HepG2 (cell line): ENCODE measurements around the gene MISP3. TPM values are rescaled to one million over a fixed set of nuclear protein-coding genes. Genes with fewer than 3 reads are reported as not detected.

ENCODE experiments used
- HHEX ChIP-seq: IDR thresholded peaks from 2 replicates; pipeline ENCODE4 v1.6.1; 2016; ENCODE audit warnings: control low read depth
- HNRNPH1 ChIP-seq: fragments of 200-400 bp; formaldehyde crosslinking; optimal IDR thresholded peaks from 2 replicates; pipeline ENCODE3; 2017; ENCODE audit warnings: mild to moderate bottlenecking, low read depth, low read length
- KLF12 ChIP-seq: sonication (generic); formaldehyde crosslinking; IDR thresholded peaks from 2 replicates; pipeline ENCODE4 v1.4.0; 2020; ENCODE audit warnings: missing genetic modification reagents, borderline replicate concordance
- MXI1 ChIP-seq: IDR thresholded peaks from 3 replicates; pipeline ENCODE4 v1.6.1; 2012; ENCODE audit warnings: low read depth, low read length, inconsistent platforms, borderline replicate concordance
- NBN ChIP-seq: fragments of 450-650 bp; conservative IDR thresholded peaks from 2 replicates; pipeline ENCODE4 v1.6.1; 2017
- NONO ChIP-seq, 2 experiments: fragments of 450-650 bp in 1 of 2; sonication (generic) in 1 of 2; formaldehyde crosslinking in 1 of 2; IDR thresholded peaks in 1 of 2; conservative IDR thresholded peaks in 1 of 2; 2 replicates each; pipeline versions ENCODE4 v1.6.1 to v1.8.0; 2017 to 2022; ENCODE audit warnings: mild to moderate bottlenecking in 1 of 2, missing genetic modification reagents in 1 of 2, moderate library complexity in 1 of 2
- NR3C1 ChIP-seq: sonication (generic); formaldehyde crosslinking; IDR thresholded peaks from 2 replicates; pipeline ENCODE4 v1.4.0; 2020; ENCODE audit warnings: missing genetic modification reagents
- POGK ChIP-seq: sonication (generic); formaldehyde crosslinking; conservative IDR thresholded peaks from 2 replicates; pipeline ENCODE4 v1.8.0; 2022; ENCODE audit warnings: mild to moderate bottlenecking, moderate library complexity, missing genetic modification reagents
- RARG ChIP-seq: sonication (generic); formaldehyde crosslinking; IDR thresholded peaks from 2 replicates; pipeline ENCODE4 v1.4.0; 2020; ENCODE audit warnings: low read depth, mild to moderate bottlenecking, missing genetic modification reagents
- RNF2 ChIP-seq: fragments of 450-650 bp; conservative IDR thresholded peaks from 2 replicates; pipeline ENCODE4 v1.6.1; 2016; ENCODE audit warnings: low read depth
- TEAD3 ChIP-seq: optimal IDR thresholded peaks from 2 replicates; pipeline ENCODE3; 2016; ENCODE audit warnings: borderline replicate concordance
- YEATS2 ChIP-seq: sonication (generic); formaldehyde crosslinking; IDR thresholded peaks from 2 replicates; pipeline ENCODE4 v1.4.0; 2020; ENCODE audit warnings: missing genetic modification reagents, borderline replicate concordance
- ZBTB7A ChIP-seq: sonication (generic); formaldehyde crosslinking; IDR thresholded peaks from 2 replicates; pipeline ENCODE4 v1.8.0; 2022; ENCODE audit warnings: mild to moderate bottlenecking, missing genetic modification reagents
- ZNF124 ChIP-seq: sonication (generic); formaldehyde crosslinking; IDR thresholded peaks from 2 replicates; pipeline ENCODE4 v1.4.0; 2020; ENCODE audit warnings: missing genetic modification reagents
- ZNF382 ChIP-seq: sonication (generic); formaldehyde crosslinking; IDR thresholded peaks from 2 replicates; pipeline ENCODE4 v1.5.0; 2020; ENCODE audit warnings: missing genetic modification reagents, mild to moderate bottlenecking, borderline replicate concordance
- ZNF577 ChIP-seq: sonication (generic); formaldehyde crosslinking; IDR thresholded peaks from 2 replicates; pipeline ENCODE4 v1.4.0; 2020; ENCODE audit warnings: mild to moderate bottlenecking, low read depth, missing genetic modification reagents, borderline replicate concordance
- ZNF724P ChIP-seq: sonication (generic); formaldehyde crosslinking; IDR thresholded peaks from 2 replicates; pipeline ENCODE4 v1.8.0; 2022; ENCODE audit warnings: missing genetic modification reagents, borderline replicate concordance
- polyA plus RNA-seq, 8 experiments: library from polyadenylated mRNA; depleted of rRNA in 3 of 8; stranded (reverse) in 7 of 8; unstranded in 1 of 8; fragments of >200 nt; fragmentation: Illumina TruSeq in 4 of 8; extraction: Trizol in 4 of 8; gene quantifications; 2 replicates each; pipeline versions ENCODE4 v1.2.1 to v1.2.3, GENCODE V29; 2011 to 2016; ENCODE audit warnings: low read depth in 4 of 8, missing spikeins in 1 of 8, mixed read lengths in 1 of 8; ENCODE audit not compliant: insufficient read depth in 1 of 8
- total RNA-seq, 5 experiments: library from RNA; depleted of rRNA; stranded (reverse); fragments of >200 nt; fragmentation: Illumina TruSeq; extraction: Trizol; gene quantifications; 2 replicates each; pipeline ENCODE4 v1.2.3, GENCODE V29; 2016; ENCODE audit warnings: low read depth in 1 of 5
- TF ChIP-seq, protein P1 (sequence below): sonication (generic); formaldehyde crosslinking; IDR thresholded peaks from 2 replicates; pipeline ENCODE4 v1.5.1; 2020; ENCODE audit warnings: mild to moderate bottlenecking, missing genetic modification reagents, moderate library complexity
- TF ChIP-seq, protein P2 (sequence below): sonication (generic); formaldehyde crosslinking; IDR thresholded peaks from 2 replicates; pipeline ENCODE4 v1.5.0; 2020; ENCODE audit warnings: mild to moderate bottlenecking, missing genetic modification reagents, borderline replicate concordance

MISP3 gene
- total and polyA plus RNA-seq, 2 of the 13 experiments (the other 11 are each of a cell fraction or from before 2014, with no cell fraction given) = 2.5 to 5.4 TPM

GRCh38 chr19:14118165-14119051 lies 45.8 kb downstream of the MISP3 start (continued):
- TF ChIP-seq POGK (CRISPR knock-in tag) = 0 out of 2 replicates have a peak, but pooled peaks have one; percentile 52
- no peak for TF ChIP-seq NBN
- TF ChIP-seq ZNF577 = no peak
- TF ChIP-seq, protein P1, sequence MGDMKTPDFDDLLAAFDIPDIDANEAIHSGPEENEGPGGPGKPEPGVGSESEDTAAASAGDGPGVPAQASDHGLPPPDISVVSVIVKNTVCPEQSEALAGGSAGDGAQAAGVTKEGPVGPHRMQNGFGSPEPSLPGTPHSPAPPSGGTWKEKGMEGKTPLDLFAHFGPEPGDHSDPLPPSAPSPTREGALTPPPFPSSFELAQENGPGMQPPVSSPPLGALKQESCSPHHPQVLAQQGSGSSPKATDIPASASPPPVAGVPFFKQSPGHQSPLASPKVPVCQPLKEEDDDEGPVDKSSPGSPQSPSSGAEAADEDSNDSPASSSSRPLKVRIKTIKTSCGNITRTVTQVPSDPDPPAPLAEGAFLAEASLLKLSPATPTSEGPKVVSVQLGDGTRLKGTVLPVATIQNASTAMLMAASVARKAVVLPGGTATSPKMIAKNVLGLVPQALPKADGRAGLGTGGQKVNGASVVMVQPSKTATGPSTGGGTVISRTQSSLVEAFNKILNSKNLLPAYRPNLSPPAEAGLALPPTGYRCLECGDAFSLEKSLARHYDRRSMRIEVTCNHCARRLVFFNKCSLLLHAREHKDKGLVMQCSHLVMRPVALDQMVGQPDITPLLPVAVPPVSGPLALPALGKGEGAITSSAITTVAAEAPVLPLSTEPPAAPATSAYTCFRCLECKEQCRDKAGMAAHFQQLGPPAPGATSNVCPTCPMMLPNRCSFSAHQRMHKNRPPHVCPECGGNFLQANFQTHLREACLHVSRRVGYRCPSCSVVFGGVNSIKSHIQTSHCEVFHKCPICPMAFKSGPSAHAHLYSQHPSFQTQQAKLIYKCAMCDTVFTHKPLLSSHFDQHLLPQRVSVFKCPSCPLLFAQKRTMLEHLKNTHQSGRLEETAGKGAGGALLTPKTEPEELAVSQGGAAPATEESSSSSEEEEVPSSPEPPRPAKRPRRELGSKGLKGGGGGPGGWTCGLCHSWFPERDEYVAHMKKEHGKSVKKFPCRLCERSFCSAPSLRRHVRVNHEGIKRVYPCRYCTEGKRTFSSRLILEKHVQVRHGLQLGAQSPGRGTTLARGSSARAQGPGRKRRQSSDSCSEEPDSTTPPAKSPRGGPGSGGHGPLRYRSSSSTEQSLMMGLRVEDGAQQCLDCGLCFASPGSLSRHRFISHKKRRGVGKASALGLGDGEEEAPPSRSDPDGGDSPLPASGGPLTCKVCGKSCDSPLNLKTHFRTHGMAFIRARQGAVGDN (CRISPR knock-in tag) = peak; percentile 90
- TF ChIP-seq YEATS2 (CRISPR knock-in tag) = peak; percentile 57; the same call in 1 of the 2 replicates
- no peak for TF ChIP-seq NONO (IDR thresholded peaks at IDR 0.05)
- peak; percentile 63; the same call in 1 of the 2 replicates for TF ChIP-seq NONO (CRISPR knock-in tag; conservative IDR thresholded peaks at IDR 0.05)
- no peak for TF ChIP-seq TEAD3 (CRISPR knock-in tag)
- TF ChIP-seq ZNF724P = no peak
- TF ChIP-seq ZBTB7A (CRISPR knock-in tag) = peak; percentile 59
- TF ChIP-seq, protein P2, sequence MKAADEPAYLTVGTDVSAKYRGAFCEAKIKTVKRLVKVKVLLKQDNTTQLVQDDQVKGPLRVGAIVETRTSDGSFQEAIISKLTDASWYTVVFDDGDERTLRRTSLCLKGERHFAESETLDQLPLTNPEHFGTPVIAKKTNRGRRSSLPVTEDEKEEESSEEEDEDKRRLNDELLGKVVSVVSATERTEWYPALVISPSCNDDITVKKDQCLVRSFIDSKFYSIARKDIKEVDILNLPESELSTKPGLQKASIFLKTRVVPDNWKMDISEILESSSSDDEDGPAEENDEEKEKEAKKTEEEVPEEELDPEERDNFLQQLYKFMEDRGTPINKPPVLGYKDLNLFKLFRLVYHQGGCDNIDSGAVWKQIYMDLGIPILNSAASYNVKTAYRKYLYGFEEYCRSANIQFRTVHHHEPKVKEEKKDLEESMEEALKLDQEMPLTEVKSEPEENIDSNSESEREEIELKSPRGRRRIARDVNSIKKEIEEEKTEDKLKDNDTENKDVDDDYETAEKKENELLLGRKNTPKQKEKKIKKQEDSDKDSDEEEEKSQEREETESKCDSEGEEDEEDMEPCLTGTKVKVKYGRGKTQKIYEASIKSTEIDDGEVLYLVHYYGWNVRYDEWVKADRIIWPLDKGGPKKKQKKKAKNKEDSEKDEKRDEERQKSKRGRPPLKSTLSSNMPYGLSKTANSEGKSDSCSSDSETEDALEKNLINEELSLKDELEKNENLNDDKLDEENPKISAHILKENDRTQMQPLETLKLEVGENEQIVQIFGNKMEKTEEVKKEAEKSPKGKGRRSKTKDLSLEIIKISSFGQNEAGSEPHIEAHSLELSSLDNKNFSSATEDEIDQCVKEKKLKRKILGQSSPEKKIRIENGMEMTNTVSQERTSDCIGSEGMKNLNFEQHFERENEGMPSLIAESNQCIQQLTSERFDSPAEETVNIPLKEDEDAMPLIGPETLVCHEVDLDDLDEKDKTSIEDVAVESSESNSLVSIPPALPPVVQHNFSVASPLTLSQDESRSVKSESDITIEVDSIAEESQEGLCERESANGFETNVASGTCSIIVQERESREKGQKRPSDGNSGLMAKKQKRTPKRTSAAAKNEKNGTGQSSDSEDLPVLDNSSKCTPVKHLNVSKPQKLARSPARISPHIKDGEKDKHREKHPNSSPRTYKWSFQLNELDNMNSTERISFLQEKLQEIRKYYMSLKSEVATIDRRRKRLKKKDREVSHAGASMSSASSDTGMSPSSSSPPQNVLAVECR = peak; percentile 64
- TF ChIP-seq RNF2 = no peak
- TF ChIP-seq NR3C1 = no peak
- no peak for TF ChIP-seq ZNF382 (CRISPR knock-in tag)
- TF ChIP-seq MXI1 = peak; percentile 51; the same call in 1 of the 3 replicates
- TF ChIP-seq HHEX (CRISPR knock-in tag) = no peak
- TF ChIP-seq RARG (CRISPR knock-in tag) = no peak
- TF ChIP-seq ZNF124 (CRISPR knock-in tag) = peak; percentile 82; the same call in 1 of the 2 replicates
- TF ChIP-seq KLF12 = no peak; the same call in 1 of the 2 replicates
- TF ChIP-seq HNRNPH1 = no peak
